ENCODE data around the gene DBN1. TPM values are rescaled to one million over a fixed set of nuclear protein-coding genes. Genes with fewer than 3 reads are reported as not detected.
"Not testable (repeated sequence)": the region's sequence is repeated elsewhere in the genome, so short reads cannot be mapped to it uniquely, and the experiment has no call there.

DBN1 gene
- polyA plus RNA-seq, 4 donors, result 180 to 210 (median 185) TPM

GRCh38 chr5:177491983-177492746 lies 18.7 kb upstream of the DBN1 start:
- DNase-seq (ENCODE audit: low read depth in 4 of 4, low spot score in 3 of 4), result no peak

DNA sequence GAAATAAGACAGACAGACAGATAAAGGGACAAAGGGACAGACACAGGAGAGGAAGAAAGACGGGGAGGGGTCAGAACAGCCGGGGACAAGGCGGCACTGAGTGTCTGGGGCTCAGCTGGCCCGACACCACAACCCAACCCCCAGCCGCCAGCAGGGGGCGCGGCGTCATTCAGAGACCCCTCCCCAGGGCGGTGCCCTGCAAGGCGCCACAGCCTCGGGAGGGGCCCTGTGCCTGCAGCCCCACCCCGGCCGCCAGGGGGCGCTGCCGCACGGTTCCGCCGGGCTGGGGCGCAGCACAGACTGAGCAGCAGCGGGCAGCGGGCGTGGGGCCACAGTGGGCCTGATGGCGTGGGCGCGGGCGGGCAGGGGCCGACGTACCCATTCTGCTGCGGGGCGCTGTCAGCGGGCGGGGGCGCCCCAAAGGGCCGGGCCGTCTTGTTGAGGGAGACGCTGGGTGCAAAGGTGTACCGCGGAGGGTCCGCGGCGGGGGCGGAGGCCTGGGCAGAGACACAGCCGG lies 18.1 kb upstream of the DBN1 start:
- no peak for DNase-seq (ENCODE audit: low read depth in 4 of 4, low spot score in 3 of 4)

DNA sequence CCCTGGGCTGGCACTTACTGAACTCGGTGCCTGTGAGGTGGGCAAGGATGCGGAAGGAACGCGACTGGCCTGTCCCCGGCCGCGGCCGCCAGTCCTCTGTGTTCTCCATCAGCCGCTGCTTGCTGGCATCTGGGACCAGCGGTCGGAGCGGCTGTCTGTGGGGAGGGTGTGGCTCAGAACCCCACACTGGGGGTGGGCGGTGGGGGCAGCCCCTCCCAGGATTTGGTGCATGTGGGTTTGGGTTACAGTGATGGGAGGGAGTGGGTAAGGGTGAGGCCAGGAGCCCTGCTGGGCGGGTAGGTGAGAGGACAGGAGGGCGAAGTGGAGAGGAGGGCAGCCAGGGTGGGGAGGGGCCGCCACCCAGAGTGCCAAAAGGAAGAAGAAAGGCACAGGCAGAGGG lies 17.6 kb upstream of the DBN1 start:
- no peak for DNase-seq (ENCODE audit: low read depth in 4 of 4, low spot score in 3 of 4)

- DNase-seq (ENCODE audit: low read depth in 4 of 4, low spot score in 3 of 4), result no peak
Observed at GRCh38 chr5:177490311-177490991, 17.0 kb upstream of the DBN1 start.

GRCh38 chr5:177489119-177489716 lies 15.8 kb upstream of the DBN1 start:
- DNase-seq (ENCODE audit: low read depth in 4 of 4, low spot score in 3 of 4), result no peak

DNA sequence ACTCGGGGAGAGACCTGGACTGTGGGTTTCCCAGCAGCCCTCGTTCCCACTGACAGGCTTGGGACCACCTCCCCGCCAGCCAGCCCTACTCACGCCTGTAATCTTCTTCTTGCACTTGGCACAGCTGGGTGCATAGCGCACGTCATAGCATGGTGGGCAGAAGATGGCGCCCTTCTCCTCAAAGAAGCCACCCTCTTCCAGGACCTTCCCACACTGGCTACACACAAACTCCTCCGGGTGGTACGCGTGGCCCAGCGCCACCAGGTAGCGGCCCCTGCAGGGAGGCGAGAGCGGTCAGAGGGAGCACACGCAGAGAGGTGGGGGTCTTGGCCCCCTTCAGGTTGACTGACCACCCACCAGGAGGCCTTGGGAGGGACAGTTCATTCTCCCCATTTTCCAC lies 14.5 kb upstream of the DBN1 start:
- DNase-seq (ENCODE audit: low read depth in 4 of 4, low spot score in 3 of 4), result no peak

GRCh38 chr5:177487144-177487543 lies 13.7 kb upstream of the DBN1 start:
- DNase-seq (ENCODE audit: low read depth in 4 of 4, low spot score in 3 of 4), result no peak

- DNase-seq (ENCODE audit: low read depth in 4 of 4, low spot score in 3 of 4), result no peak
Observed at GRCh38 chr5:177486256-177486655, 12.8 kb upstream of the DBN1 start.

- not testable (repeated sequence) for DNase-seq (ENCODE audit: low read depth in 4 of 4, low spot score in 3 of 4)
Observed at GRCh38 chr5:177485753-177486152, 12.3 kb upstream of the DBN1 start.

DNA sequence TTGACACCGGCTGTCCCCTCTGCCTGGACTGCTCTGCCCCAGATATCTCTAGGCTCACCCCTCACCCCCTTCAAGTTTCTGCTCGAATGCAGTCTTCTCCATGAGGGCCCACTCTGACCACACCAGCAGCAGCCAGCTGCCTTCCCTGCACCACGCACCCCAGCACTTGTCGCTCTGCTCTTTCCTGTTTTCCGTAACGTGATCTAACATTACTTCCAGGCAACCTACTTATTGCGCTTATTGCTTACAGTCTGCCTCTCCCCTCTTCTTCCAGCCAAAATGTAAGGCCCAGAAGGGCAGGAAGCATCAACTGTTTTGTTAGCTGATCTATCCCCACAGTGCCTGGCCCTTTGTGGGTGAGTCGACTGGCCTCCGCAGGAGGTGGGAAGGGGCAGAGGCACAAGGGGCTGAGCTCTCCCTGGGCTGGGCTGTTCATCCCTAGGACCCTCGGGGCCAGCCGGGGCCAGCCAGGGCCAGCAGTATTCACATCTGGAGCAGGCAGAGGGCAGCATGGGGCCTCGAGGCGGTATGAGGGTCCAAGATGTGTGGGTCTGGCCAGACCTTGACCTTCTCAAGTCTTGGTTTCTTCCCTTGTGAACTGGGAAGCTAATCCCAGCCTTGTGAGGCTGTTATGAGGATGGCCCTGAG lies 11.6 kb upstream of the DBN1 start:
- DNase-seq (ENCODE audit: low read depth in 4 of 4, low spot score in 3 of 4), result no peak

GRCh38 chr5:177483994-177484901 lies 10.8 kb upstream of the DBN1 start:
- DNase-seq (ENCODE audit: low read depth in 4 of 4, low spot score in 3 of 4), result no peak

- no peak for DNase-seq (ENCODE audit: low read depth in 4 of 4, low spot score in 3 of 4)
Observed at GRCh38 chr5:177483042-177483441, 9.6 kb upstream of the DBN1 start.

GRCh38 chr5:177482359-177482795 lies 8.9 kb upstream of the DBN1 start:
- no peak for DNase-seq (ENCODE audit: low read depth in 4 of 4, low spot score in 3 of 4)

- no peak for DNase-seq (ENCODE audit: low read depth in 4 of 4, low spot score in 3 of 4)
Observed at GRCh38 chr5:177479774-177480173, 6.3 kb upstream of the DBN1 start.

DNA sequence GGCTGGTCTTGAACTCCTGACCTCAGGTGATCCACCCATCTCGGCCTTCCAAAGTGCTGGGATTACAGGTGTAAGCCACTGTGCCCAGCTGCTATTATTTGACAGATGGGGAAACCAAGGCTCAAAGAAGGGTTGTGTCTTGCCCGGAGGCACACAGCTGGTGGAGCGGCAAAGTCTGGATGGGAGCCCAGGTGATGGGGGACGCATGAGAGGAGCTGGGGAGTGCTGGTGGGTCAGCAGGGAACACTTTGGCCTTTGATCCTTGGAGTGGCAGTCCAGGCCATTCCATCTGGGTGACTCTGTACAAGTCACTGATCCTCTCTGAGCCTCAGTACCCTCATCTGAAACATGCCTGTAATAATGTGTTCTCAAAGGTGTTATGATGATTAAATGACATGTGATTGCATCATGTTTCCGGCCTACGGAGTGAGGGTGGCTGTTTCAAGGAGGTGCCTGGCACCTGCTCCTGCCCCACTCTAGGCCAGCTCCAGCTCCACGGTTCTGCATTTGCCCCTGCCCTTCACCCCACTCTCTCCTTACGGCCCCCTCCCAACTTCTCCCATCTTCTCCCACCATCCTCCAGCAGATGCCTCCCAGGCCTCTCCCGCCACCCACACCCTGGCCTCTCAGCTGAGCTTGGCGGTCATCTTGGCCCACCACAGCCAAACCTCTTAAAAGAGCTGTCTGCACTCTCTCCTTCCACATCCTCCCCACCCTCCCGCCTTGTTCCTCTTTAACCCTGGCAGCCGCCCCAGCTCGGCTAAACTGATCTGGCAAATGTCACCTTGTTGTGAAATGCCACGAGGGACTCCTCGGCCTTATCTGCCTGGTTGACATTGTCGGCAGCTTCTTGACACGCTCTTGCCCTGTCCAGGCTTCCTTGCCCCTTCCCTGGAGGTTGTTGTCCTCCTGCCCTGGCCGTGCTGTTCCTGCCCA lies 5.5 kb upstream of the DBN1 start:
- no peak for DNase-seq (ENCODE audit: low read depth in 4 of 4, low spot score in 3 of 4)

- DNase-seq (ENCODE audit: low read depth in 4 of 4, low spot score in 3 of 4), result no peak
Observed at GRCh38 chr5:177477701-177478477, 4.5 kb upstream of the DBN1 start.

DNA sequence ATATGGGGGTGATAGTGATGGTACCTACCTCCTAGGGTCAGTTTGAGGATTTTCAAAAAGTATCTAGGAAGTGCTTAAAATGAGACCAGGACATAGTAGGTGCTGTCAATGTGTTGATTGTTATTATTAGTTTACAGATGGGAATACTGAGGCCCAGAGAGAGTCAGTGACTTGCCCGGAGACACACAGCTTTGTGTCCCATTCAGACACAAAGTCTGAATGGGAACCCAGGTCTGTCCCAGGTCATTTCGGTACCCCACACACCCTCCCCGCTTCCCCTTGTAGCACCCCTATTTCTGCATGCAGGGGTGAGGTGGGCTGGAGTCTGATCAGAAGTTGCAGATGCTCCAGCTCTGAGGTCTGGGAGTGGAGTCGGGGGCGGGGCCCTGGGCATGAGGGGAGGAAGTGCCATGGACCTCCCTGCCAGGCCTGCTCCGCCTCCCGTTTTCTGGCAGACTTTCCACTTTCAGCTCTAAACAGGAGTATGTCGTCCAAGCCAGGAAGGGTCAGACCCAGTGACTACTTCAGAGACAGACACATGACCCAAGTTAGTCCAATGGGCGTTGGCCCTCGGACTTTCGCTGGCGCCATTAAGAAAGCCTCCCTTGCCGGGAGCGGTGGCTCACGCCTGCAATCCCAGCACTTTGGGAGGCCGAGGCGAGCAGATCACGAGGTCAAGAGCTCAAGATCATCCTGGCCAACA lies 3.2 kb upstream of the DBN1 start:
- DNase-seq (ENCODE audit: low read depth in 4 of 4, low spot score in 3 of 4), result no peak

All from left renal pelvis (tissue), 4 donors.